ENCODE results near the gene GDPD1.
"Not testable (repeated sequence)": the region's sequence is repeated elsewhere in the genome, so short reads cannot be mapped to it uniquely, and the experiment has no call there.

The GDPD1 gene

GRCh38 chr17:59254742-59255141 lies 34.4 kb downstream of the GDPD1 start:
- no peak for DNase-seq

DNA sequence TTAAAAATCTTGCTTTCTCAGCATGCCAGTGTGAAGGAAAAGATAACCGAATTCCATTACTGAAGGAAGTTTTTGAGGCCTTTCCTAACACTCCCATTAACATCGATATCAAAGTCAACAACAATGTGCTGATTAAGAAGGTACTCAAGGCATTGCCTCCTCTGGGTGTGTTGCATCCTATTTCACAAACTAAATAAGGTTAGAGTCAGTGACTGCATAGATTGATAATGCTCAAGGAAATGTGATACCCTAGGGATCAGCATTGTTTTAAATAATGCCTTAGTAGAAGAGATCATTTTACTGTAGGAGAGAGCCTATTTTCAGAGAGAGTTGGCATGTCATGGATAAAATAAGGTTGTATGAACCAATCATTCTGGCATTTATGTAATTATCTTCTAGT lies 36.8 kb downstream of the GDPD1 start:
- no peak for DNase-seq

DNA sequence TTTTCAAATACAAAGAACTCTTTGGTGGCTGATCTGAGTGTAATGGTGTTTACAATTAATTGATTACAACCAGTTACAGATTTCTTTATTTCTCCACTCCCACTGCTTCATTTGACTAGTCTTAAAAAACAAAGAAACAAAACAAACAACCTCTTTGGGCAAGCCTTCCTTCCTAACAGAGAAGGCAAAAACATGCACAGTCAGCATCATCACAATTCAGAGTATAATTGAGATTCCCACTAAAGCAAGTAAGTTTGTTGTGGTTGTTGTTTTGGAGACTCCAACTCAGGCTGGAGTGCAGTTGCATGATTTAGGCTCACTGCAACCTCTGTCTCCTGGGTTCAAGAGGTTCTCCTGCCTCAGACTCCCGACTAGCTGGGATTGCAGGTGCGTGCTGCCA lies 40.4 kb downstream of the GDPD1 start:
- DNase-seq, result no peak

GRCh38 chr17:59266745-59267144 lies 46.4 kb downstream of the GDPD1 start:
- DNase-seq, result no peak

- no peak for DNase-seq
These were observed 47.5 kb downstream of the GDPD1 start for GRCh38 chr17:59267776-59268175.

GRCh38 chr17:59275618-59276017 lies 55.3 kb downstream of the GDPD1 start:
- DNase-seq, result no peak

DNA sequence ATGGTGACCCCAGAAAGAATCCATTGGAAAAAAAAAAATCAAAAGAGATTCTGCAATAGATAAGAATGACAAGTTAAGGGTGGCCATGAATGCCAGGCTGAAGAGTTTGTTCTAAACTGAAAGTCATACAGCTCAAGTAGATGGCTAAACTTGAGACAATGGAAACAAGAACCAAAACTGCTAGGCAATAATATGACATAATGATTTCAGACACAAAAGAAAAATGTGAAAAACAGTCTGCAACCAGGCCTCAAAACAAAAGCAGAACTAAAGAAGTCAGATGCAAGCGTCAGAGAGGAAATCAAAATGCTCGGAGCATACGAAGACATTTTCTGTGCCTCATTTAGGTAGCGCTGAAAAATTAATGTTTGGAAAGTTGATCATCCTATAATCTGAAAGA lies 56.7 kb downstream of the GDPD1 start:
- no peak for DNase-seq

DNA sequence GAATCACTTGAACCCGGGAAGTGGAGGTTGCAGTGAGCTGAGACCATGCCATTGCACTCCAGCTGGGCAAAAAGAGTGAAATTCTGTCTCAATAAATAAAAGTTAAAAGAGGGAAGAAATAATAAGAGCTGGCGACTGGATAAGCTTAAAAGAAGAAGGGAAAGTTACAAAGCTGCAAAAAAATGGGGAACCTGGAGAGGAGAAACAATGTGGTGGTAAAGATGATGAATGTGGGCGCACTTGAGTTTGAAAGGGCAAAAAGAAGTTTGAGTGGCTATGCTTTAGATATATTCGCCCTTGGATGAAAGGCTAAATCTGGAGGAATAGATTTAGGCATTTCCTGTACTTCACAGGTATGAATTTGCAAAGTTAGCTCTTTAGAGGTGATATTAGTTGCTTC lies 58.1 kb downstream of the GDPD1 start:
- DNase-seq, result no peak

- no peak for DNase-seq
These were observed 64.0 kb downstream of the GDPD1 start for GRCh38 chr17:59284317-59284716.

- DNase-seq, result no peak
These were observed 67.1 kb downstream of the GDPD1 start for GRCh38 chr17:59287452-59287851.

DNA sequence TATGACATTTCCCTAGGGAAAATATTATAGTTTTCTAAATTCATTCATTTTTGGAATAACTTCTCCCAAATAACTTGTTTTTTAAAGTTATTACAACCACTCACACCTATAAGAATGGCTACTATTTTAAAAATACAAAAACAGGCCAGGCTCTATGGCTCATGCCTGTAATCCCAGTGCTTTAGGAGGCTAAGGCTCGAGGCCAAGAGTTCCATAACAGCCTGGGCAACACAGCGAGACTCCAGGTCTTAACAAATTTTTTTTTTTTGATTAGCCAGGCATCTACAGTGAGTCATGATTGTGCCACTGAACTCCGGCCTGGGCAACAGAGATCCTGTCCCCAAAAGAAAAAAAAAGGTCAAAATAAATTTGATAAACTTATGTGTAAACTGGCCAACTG lies 67.6 kb downstream of the GDPD1 start:
- no peak for DNase-seq

- DNase-seq, result no peak
These were observed 69.6 kb downstream of the GDPD1 start for GRCh38 chr17:59289981-59290301.

GRCh38 chr17:59290302-59290998 lies 70.1 kb downstream of the GDPD1 start:
- peak; percentile 33 for DNase-seq

DNA sequence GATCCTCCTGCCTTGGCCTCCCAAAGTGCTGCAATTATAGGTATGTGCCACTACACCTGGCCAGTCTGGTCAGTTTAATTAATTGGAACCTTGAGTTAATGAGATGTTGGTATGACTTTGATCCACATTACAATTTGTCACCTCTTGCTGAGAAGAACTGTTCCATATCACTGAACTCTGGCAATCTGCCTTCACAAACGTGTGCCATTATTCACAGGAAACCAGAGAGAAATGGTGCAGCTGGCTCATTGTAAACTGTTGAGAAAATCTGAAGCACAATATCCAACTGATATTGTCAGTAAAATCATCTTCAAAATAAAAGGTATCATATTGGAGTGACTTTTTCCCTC lies 71.8 kb downstream of the GDPD1 start:
- no peak for DNase-seq

- DNase-seq, result no peak
These were observed 75.9 kb downstream of the GDPD1 start for GRCh38 chr17:59296190-59296589.

DNA sequence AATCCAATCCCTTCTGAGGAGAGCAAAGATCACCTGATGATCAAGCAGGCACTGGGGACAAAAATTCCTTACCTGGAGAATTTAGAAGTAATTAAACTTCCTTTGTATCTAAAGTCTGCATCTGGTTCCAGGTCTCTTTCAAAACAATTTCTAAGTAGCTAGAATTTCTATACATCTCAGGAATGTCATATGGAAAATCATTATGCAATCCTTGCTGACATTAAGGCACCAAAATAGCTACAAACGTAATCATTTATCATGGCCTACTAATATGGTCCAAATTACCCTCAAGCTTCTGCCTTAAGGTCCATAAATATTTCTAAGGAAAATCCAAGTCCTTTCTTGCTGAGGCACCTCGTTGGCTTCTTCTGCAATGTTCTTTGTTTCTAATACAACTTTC lies 78.2 kb downstream of the GDPD1 start:
- DNase-seq, result no peak

- DNase-seq, result no peak
These were observed 79.2 kb downstream of the GDPD1 start for GRCh38 chr17:59299400-59300092.

GRCh38 chr17:59300941-59301340 lies 80.6 kb downstream of the GDPD1 start:
- DNase-seq, result no peak

DNA sequence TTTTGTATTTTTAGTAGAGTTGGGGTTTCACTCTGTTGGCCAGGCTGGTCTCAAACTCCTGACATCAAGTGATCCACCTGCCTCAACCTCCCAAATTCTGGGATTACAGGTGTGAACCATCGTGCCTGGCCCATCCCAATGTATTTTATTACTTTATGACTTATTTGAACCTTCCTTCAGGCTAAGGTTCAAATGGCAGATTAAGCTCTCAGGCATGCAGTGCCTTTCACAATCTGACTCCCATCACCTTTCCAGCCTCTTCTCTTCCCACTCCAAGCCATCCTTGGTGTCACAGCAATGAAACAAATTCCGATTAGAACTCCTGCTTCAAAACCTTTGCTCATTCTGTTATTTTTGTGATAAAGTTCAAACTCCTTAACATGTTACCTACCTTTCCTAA lies 84.5 kb downstream of the GDPD1 start:
- no peak for DNase-seq

GRCh38 chr17:59310263-59310920 lies 90.1 kb downstream of the GDPD1 start:
- DNase-seq, result no peak

DNA sequence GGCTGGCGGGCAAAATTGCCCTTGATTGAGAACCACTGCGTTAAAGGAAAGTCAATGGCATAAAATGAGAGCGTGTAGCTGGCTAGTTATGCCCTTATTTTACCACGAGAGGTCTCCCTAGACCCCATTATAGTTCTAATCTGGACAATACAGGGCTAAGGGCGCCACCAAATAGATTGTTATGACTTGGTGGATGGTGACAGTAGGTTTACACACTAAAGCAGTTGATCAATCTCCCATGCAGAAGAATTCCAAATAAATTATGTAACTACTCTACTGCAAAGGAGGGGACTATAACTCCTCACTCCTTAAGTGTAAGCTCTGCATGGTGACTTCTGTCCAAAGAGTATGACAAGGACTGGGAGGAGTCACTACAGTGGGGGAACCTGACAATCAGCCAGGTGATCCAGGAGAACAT lies 90.7 kb downstream of the GDPD1 start:
- DNase-seq, result peak; percentile 72

- DNase-seq, result not testable (repeated sequence)
These were observed 91.2 kb downstream of the GDPD1 start for GRCh38 chr17:59311521-59311920.

DNA sequence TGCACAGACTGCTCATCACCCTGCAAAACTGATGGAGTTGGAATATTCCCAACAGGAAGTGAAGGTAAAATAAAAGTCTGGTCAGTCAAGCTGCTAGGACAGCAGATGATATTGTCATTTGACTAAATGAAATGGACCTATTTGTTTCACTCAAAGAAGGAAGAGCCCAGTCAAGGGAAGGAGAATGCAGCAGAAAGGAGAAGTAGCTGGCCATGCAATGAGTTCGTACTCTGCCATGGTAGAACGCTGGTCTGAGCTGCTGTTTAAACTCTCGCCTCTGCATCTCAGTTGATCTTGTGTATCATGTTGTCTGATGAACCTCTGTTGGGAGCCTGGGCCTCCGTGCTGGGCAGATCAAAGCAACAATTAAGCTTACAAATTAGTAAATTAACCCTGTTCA lies 95.6 kb downstream of the GDPD1 start:
- no peak for DNase-seq

Data from NCI-H345 (cell line).